Glutamatergic neuron (in vitro differentiated cells): ENCODE measurements around the gene AFMID. TPM values are rescaled to one million over a fixed set of nuclear protein-coding genes. Genes with fewer than 3 reads are reported as not detected.

Experiments used
- DNase-seq: peaks from one replicate; pipeline ENCODE4 v3.0.0; 2022
- H3K27ac Mint-ChIP-seq: one replicate; pipeline ENCODE4 v1.8.0; 2020; ENCODE audit warnings: mild to moderate bottlenecking, mixed read lengths, inconsistent platforms; ENCODE audit not compliant: unreplicated experiment
- H3K27me3 Mint-ChIP-seq: one replicate; pipeline ENCODE4 v1.8.0; 2020; ENCODE audit warnings: mild to moderate bottlenecking, moderate library complexity, mixed read lengths, inconsistent platforms; ENCODE audit not compliant: unreplicated experiment
- H3K36me3 Mint-ChIP-seq: one replicate; pipeline ENCODE4 v1.8.0; 2020; ENCODE audit warnings: mild to moderate bottlenecking, mixed read lengths, inconsistent platforms; ENCODE audit not compliant: unreplicated experiment
- H3K4me1 Mint-ChIP-seq: one replicate; pipeline ENCODE4 v1.8.0; 2020; ENCODE audit warnings: mild to moderate bottlenecking, low read depth, mixed read lengths, inconsistent platforms; ENCODE audit not compliant: unreplicated experiment
- H3K4me3 Mint-ChIP-seq: one replicate; pipeline ENCODE4 v1.8.0; 2020; ENCODE audit warnings: mild to moderate bottlenecking, mixed read lengths, inconsistent platforms; ENCODE audit not compliant: unreplicated experiment
- H3K9me3 Mint-ChIP-seq: one replicate; pipeline ENCODE4 v1.8.0; 2020; ENCODE audit warnings: mild to moderate bottlenecking, moderate library complexity, mixed read lengths, inconsistent platforms; ENCODE audit not compliant: unreplicated experiment
- CTCF ChIP-seq: fragments of 200-600 bp; sonication (generic); IDR thresholded peaks from one replicate; pipeline ENCODE4 v1.5.0; 2021; ENCODE audit not compliant: partially characterized antibody, unreplicated experiment
- total RNA-seq: library from RNA; stranded (reverse); fragmentation: NEBNext Ultra II Directional; extraction: Animal tissue kit (Norgen Biotek cat#: 25700); gene quantifications from one replicate; pipeline ENCODE4 v1.2.1, GENCODE V29; 2021; ENCODE audit not compliant: unreplicated experiment

Gene AFMID
- total RNA-seq, 1 donor from 2014 or later, result 29.9 TPM

GRCh38 chr17:78240012-78240655 is 53.0 kb downstream of the AFMID start:
- Mint-ChIP-seq H3K36me3 (no peaks in the 10 kb centered on the region), H3K4me3 (no peak overlapping the region), H3K9me3 (peaks cover 4% of the 10 kb centered on the region), H3K27me3 (peaks cover 3% of the 10 kb centered on the region), H3K27ac (no peak overlapping the region), H3K4me1 (peaks cover 5% of the 10 kb centered on the region)
- no peak for DNase-seq
- TF ChIP-seq CTCF, result no peak

DNA sequence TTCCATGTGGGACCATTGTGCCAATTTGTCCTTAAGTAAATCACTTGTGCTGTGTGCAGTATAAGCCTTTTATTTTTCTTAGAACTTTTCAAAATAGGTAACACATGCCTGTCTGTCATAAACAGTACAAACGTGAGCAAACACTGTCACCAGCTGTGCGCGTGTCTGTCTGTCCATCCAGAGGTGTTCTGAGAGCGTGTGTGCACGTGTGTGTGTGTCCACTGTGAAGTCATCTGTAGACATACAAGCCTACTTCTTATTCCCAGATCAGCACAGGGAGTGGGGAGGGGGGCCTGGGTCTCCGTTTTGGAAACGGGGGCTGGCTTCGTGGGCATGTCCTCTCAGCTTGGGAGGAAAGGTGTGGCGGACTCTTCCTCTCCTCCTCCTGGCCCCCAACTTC is 53.7 kb downstream of the AFMID start:
- Mint-ChIP-seq H3K27me3 (peaks cover 3% of the 10 kb centered on the region), H3K4me1 (peaks cover 5% of the 10 kb centered on the region), H3K36me3 (no peaks in the 10 kb centered on the region), H3K4me3 (no peak overlapping the region), H3K27ac (no peak overlapping the region), H3K9me3 (peaks cover 4% of the 10 kb centered on the region)
- TF ChIP-seq CTCF, result no peak
- no peak for DNase-seq

GRCh38 chr17:78241277-78242023 is 54.3 kb downstream of the AFMID start:
- H3K4me3 Mint-ChIP-seq, result no peak overlapping the region

GRCh38 chr17:78242024-78242742 is 55.0 kb downstream of the AFMID start:
- Mint-ChIP-seq H3K4me1 (peaks cover 5% of the 10 kb centered on the region), H3K9me3 (peaks cover 4% of the 10 kb centered on the region), H3K27me3 (peaks cover 5% of the 10 kb centered on the region), H3K36me3 (no peaks in the 10 kb centered on the region), H3K27ac (no peak overlapping the region), H3K4me3 (no peak overlapping the region)
- DNase-seq, result no peak
- TF ChIP-seq CTCF, result no peak

More at GRCh38 chr17:78241277-78242023, 54.3 kb downstream of the AFMID start:
- no peak for DNase-seq
- TF ChIP-seq CTCF, result no peak
- H3K4me1 Mint-ChIP-seq, result peaks cover 5% of the 10 kb centered on the region
- peaks cover 3% of the 10 kb centered on the region for H3K27me3 Mint-ChIP-seq
- peaks cover 4% of the 10 kb centered on the region for H3K9me3 Mint-ChIP-seq
- H3K27ac Mint-ChIP-seq, result no peak overlapping the region
- H3K36me3 Mint-ChIP-seq, result no peaks in the 10 kb centered on the region
